ENCODE results near the gene FANK1.

Gene FANK1, protein sequence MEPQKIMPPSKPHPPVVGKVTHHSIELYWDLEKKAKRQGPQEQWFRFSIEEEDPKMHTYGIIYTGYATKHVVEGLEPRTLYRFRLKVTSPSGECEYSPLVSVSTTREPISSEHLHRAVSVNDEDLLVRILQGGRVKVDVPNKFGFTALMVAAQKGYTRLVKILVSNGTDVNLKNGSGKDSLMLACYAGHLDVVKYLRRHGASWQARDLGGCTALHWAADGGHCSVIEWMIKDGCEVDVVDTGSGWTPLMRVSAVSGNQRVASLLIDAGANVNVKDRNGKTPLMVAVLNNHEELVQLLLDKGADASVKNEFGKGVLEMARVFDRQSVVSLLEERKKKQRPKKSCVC

DNA sequence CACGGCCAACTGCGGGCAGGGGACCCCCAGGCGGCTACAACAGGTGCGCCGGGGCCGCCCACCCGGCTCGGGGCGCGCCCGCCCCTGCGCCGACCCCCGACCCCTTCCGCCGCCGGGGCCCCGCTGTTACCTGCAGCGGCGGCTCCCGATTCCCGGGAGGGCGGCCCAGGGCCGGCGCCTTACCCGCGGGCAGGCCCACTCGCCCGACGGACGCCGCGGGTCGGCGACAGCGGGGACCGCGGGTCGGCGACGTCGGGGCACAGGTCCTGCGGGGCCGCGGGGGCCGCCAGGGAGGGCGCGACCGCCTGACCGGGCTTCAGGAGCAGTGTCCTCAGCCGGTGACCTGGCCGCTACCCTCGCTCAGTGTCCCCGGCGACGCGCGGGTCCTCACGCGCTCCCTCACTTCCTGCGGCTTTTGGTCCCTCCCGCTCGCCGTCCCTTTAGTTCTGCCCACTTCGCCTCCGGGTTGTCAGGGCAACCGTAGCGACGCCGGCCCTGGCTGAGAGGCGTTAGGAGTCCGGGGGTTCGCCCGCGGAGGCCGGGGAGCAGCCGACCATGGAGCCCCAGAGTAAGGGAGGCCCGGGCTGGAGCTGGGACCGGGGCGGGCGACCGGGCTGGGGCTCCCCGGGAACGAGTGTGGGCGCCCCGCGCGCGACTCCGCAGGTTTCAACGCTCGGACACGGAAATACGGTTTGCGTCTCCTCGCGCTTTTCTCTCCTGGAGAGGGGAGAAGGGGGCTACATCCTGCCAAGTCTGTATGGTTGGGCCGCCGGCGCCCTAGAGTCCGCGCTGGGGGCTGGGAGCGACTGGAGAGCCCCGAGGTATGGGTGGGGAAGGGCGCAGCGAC lies at the start of gene FANK1:
Gene FANK1 (plus strand): TSS at position 477 of the 847 bp plus-strand sequence. CDS start 79 bp downstream, at position 556.
- peak; percentile 58 to 87 (median 84) for DNase-seq

DNA sequence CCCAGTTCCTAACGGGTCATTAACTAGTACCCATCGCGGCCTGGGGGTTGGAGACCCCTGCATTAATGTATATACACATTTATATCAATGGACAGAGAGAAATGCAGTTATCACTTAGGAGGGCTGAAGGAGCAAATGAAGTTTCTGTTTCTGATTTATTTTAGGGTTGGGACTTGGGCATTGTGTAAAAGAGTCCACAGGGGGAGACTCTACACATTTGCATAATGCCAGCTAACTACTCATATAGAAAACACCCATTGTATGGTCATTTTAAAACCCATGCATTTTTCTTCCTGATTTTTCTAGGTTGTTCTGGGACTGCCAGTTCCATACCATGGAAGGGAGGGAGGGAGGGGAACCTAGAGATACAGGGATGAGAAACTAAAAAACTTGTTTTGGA lies 49.5 kb upstream of the FANK1 start:
- no peak for DNase-seq

DNA sequence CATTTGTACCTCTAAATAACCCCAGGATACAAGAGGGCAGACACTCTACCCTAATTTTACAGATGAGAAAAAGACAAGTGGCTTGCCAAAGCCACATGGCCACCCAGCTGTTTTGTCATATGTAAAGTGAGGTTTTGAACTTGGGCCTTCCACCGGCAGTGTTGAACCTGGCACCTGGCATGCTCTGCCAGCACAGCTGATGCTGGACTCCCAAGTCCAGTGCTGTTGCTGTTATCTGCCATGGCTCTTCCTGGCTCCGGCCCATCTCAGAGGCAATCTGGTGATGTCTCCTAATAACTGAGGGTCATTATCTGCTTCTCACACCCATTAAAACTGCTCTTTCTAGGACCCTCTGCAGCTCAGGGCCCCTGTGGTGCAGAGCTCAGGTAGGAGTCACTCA lies 48.0 kb upstream of the FANK1 start:
- no peak for DNase-seq

DNA sequence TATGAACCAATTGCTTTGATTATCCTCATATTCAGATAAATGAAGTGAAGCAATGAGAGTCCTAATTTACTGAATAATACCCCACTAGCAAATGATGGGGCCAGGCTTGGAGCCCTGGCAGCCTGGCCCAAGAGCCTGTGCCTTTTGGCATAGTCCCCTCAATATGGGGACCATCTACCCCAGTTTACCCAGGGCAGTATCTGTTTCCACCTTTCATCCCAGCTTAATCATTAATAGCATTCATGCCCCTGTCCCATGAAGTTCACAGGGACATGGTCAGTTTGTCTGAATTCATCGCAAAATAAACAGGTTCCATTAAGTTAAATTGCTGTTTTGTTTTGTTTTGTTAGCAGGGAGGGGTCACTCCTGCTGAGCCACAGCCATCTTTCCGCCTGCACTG lies 47.5 kb upstream of the FANK1 start:
- no peak for DNase-seq

DNA sequence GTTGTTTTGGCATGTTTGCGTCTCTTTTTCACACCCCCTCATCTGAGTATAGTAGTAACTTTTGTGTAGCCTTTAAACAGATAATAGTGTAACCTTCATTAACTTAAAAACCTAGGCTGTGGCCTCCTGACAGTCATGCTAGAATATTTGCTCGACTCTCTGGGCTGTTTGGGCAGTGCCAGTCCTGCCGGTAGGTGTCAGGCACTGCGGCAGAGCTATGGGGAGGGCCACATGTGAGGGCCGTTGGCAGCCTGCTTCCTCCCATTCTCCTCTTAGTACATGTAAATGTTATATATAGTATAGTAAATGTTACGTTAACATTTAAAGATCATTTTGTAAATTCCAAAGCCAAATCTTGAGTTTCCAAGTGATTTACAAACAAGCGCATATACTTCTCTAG lies 46.9 kb upstream of the FANK1 start:
- no peak for DNase-seq

DNA sequence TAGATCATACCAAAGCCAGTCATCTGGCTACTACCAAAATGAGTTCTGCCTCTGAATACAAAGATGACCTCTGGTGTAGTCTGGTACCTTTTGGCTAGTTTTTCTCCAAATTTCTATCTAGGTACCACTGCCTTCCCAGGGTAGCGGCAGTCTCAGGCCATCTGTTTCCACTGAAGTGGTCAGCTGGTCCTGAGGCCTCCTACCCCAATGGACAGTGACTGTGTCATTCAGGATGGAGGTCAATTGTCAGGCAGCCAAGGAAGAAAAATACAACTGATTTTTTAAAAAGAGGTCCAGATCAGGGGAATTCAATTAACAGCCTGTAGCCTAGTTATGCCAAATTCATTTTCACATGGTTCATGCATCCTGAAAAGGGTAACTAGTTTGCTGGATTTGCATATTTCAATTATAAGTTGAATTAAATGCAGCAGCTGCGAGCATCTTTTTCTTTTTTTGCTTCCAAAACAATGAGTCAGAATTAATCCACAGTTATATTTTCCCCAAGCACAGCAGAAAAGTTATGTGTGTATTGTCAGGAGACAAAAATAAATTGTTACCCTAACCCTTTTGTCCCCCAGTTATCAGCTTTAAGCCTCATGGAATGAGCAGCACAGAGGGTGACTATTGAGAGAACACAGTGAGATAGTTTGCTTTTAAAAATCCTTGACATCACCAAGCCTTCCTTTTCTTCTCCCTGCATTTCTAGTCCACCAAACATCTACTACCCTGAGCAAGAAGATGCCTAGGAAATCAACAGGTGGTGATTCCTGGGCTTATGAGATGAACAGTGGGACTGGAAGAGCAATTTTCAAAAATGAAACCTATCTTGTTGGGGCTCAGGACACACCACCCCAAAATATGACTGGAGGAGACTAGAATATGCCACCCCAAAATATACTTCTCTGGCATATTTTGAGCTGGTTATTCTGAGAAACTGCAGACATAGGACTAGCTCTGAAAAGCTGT lies 45.3 kb upstream of the FANK1 start:
- DNase-seq, result no peak

DNA sequence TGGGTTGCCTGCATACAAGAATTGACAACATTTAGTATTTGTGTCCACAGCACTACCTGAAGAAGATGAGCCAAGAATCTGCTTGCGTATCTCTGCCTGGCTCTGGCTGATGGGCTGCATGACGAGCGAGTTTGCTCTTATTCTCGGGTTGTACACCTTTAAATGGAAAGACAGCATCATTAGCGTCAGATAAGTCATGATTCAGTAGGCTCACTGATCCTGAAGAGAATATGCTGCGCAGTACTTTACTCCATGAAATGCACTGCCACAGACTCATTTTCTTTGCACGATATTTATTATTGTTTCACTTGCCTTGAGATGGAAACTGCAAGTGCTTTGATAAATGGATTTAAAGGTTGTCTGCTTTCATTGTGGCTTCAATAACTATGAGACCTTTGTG lies 43.9 kb upstream of the FANK1 start:
- DNase-seq, result no peak

DNA sequence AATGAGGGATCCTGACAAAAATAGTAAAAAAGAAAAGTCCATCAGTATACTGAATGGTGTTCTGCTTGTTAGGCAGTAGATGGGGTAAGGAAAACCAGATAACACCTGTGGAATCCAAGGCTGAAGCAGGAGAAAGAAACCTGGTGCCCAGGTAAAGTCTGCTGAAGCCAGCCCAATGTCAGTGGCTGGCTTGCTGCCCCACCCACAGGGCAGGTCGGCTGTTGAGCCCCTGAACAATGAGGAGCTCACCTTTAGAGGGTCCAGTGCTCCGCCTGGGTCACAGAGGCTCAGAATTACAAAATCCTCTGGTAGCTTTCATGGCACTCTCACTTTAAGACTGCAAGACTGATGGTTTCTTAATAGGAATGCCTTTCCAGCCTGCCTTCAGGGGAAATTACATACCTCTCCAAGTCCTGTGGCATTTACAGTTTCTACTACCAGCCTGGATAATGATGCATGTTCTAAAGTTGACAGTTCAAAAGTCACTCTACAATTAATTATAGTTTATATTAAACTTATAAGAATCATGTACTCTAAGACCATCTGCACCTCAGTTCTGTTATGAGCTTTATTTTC lies 39.1 kb upstream of the FANK1 start:
- no peak for DNase-seq

DNA sequence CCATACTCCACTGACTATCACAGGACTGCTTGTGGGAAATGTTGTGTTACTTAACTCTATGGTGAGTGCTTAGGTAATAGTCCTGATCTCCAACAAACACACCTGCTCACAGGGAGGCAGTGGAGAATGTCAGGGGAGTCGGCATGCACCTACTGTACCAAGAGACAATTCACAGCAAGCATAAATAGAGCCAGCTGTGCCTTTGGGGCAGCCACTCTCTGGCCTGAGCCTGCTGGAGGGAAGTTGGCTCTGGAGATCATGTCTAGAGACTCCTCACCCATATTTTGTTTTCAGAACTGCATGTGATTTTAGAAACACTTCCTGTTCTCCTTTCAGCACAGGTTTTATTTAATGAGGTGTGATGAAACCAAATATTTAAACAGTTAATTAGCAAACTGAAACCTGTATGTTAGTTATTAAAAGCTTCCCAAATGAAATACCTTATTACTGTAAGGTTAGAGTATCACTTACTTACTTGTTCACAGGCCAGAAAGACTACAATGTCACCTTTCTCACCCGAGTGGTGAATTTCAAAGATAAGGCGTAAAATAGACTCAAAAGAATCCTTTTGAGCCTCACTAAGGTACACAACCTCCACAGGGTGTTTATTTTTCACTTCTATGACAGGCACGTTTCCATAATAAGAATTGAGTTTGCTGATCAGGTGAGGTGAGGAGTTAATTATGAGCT lies 37.1 kb upstream of the FANK1 start:
- peak in 2 of 3 experiments; percentile 24 to 67 for DNase-seq

DNA sequence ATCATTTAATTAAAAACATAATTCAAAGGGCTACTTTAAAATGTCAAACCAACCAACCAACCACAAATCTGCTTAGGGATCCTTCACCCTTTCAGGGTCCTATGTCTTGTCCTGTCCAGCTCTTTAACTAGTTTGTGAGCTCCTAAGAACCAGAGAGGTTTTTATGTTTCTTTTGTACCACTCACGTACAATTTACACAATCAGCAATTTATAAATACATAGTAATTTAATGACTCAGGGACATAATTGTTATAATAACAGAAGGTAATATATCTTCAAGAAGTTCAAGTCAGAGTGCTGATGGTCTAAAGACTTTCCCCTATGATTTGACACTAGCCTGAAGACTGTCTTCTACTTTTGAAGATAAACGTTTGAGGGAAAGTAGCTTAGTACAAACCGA lies 31.2 kb upstream of the FANK1 start:
- no peak for DNase-seq

DNA sequence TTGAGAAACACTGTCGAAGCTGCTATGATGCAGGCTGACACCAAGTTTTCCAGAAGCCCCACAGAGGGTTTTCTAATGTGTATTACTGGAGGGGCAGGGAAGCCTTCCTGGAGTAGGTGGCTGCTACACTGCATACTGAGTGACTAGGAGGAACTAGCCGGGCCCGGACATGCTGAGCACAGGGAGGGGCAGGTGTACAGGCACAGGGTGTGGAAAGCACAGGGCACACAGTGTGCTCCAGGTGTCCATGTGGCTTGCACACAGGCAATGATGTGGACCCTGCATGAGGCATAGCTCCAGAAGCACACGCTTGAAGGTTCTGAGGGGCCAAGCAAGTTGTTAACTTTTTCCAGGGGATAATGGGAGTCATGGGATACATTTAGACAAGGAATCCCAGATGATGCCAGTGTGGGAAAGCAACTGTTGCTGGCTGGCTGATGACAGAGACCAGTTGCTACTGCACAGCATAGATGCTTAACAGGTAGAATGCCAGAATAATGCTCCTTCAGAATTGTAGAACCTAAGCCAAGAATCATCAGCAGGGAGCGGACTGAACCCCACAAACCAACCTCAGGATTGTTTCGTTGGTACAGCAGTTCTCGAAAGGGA lies 29.8 kb upstream of the FANK1 start:
- no peak for DNase-seq

DNA sequence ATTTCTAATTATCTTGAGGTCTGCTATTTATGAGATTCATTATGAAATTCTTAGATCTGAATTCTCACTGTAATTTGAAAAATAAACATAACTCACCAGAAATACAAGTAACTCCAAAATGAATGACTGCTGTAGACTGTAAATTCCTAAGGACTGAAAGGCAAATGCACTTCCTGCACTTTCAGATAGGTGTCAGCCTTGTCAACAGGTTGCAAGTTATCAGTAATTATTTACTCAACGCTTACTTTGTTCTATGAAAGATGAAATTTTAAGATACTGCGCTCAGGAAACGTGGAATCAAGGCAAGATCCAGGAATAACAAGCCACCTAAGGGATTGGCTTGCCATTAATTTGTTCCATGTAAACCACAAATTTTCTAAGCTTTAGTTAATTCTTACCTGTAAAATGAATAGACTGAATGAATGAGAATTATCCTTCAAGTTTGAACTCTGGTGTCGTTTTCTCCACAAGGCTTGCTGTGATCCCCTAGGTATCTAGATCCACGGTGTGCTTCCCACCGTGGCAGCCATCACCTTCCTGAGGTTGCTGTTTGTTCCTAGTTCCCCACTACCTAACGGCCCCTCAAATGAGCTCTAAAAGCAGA lies 27.9 kb upstream of the FANK1 start:
- DNase-seq, result peak; percentile 10 to 46 (median 17)

DNA sequence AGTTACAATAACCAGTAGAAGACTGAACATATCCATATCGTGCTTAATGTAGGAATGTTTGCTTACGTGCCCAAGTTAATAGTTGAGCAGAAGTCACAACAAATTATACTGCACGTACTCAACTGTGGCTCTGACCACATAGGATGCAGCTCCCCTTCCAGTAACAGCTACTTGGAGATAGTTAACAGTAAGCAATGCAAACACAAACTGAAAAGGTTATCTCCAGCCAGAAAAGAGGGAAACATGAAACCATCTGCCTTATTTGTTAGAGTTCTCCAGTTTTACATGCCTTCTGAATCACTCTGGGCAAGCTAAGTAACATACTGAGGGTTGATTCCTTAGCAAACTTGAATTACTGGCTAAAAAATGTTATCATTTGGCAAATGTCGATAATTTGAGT lies 25.0 kb upstream of the FANK1 start:
- DNase-seq, result no peak

DNA sequence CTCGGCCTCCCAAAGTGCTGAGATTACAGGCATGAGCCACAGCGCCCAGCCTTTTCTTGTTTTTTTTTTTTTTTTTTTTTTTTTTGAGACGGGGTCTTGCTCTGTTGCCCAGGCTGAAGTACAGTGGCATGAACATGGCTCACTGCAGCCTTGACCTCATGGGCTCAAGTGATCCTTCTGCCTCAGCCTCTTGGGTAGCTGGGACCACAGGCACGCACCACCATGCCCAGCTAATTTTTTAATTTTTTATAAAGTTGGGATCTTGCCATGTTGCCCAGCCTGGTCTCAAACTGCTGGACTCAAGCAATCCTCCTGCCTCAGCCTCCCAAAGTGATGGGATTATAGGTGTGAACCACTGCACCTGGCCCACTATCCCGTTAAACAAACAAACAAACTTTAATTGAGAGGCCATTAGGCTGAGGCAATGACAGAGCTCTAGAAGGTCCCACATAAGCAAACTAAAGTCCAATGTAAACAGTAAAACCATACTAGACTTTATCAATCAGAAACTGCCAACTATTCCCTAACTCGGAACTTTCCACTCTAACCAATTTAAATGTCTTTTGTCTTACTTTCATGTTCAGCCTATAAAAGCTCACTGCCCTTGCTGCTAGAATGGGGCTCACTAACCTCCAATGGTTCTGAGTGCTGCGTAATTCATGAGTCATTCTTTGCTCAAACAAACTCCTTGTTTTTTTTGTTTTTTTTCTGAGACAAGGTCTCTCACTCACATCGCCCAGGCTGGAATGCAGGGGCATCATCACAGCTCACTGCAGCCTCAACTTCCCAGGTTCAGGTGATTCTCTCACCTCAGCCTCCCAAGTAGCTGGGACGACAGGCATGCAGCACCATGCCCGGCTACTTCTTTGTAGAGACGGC lies 17.2 kb upstream of the FANK1 start:
- no peak for DNase-seq

DNA sequence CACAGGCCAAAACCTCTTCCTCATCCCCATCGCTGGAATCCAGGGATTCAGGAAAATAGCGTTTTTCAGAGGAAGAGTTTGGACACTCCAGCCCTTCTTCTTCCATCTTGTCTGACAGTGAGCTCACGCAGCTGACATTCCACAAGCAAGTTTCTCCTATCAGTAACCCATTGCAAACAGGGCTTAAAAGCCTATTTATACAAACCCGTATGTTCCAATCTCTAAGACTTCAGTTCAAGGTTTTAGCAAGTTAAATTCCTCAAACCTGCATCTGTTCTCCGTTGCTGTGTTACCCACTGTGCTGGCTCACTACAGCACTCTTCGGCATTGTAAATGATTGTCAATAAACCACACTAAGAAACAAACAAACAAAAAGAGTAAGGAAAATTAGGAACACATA lies 15.6 kb upstream of the FANK1 start:
- no peak for DNase-seq

DNA sequence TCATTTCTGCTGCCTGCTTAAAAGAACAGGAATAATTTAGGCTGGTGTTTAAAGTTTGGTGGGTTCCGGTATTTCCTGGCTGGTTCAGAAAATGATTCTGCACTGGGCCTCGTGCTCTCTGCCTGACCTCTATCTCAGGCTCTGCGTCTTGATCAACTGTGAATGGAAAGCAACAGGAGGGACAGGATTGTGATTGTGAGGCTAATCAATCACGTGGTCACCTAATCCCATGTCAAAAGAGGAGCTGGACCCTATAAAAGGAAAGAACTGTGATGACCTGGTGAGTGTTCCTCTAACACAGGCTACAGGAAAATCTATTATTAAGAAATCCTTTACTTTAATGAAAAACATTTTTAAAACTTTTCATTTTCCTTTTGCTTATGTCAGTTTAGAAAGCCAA lies 15.2 kb upstream of the FANK1 start, which contains the start of gene DHX32:
Gene DHX32 (minus strand): TSS at position 101 of the 400 bp plus-strand sequence. CDS start 468 bp downstream, outside the sequence.
- DNase-seq, result no peak

DNA sequence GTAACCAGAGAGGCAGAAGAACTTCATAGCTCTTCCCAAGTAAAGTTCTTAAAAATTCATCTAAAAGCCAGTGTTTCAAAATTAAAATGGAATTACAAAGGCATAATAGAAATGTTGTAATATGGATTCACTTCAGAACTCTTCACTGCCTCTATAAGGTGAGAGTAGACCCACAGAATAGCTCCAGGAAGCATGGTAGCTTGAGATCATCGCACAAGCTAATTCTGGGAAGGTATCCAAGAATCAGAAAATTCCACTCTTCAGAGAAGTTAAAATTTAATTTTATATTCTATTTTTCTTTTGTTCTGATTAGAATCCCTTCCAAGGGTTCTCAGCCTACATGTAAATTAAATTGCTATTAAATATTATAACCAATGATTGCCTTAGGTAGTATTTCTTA lies 13.8 kb upstream of the FANK1 start:
- no peak for DNase-seq

DNA sequence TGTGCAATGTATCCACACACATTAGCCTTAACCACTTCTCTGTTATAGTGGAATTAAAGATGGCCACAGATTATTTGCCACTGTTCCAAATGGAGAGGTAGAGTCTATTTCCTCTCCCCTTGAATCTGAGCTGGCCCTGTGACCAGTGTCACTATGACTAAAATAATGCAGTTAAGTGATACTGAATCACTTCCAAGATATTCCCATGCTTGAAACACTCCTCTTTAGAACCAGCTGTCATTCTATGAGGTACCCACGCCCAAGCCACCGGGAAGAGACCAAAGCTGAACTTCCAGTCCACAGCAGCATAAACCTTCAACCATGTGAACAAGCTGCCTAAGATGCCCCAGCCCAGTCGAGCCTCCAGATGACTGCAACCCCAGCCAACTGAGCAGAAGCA lies 13.2 kb upstream of the FANK1 start:
- no peak for DNase-seq

DNA sequence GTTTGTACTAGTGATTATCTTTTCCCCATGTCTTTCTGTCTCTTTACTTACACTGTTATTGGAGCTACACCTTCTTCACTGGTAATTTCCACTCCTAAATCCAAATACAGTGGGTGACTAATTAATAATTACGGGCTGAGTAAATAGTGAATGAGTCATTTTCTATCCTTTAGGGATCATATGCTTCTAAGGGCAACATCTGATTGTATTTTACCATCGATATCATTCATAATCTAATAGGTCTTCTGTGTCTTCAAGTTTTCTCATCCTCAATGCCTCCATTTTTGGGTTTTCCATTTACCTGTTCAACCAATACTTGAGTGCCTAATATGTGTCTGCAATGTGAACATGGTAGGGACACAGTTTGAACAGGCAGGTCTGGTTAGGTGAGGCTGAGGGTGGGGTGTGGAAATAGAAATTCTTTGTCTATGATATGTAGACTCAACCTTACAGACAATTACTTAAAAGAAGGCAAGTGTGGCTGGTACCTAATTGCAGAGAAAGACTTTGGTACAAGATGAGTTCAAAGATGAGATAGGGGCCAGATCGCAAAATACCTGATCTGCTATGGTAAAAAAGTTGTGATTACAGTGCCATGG lies 9.4 kb upstream of the FANK1 start:
- peak in 1 of 3 experiments; percentile 9 for DNase-seq
